ENCODE results near the gene ARPC1B. TPM values are rescaled to one million over a fixed set of nuclear protein-coding genes. Genes with fewer than 3 reads are reported as not detected.

Gene ARPC1B
- total and polyA plus RNA-seq, 10 donors = 302 to 758 (median 418) TPM

GRCh38 chr7:99373091-99374066 lies 1.2 kb upstream of the ARPC1B start:
- no peaks in the 10 kb centered on the region for H3K27me3 ChIP-seq (replicated peaks in 1 of 7)
- H3K4me3 ChIP-seq = peak overlapping the region; percentile 88 to 100 (median 96)
- DNase-seq = peak; percentile 73
- H3K9me3 ChIP-seq = no peaks in the 10 kb centered on the region
- H3K36me3 ChIP-seq = peaks cover 0 to 38% (median 15%) of the 10 kb centered on the region in 6 donors
- WGBS, 5 donors = 84 to 88% (median 84%) methylated on average over 40 to 41 of the region's 41 CpGs
- no peak for TF ChIP-seq CTCF (IDR thresholded peaks at IDR 0.05 in 8 of 11, conservative IDR thresholded peaks at IDR 0.05 in 3 of 11)
- TF ChIP-seq POLR2A (IDR thresholded peaks at IDR 0.05) = no peak
- TF ChIP-seq POLR2AphosphoS5 (IDR thresholded peaks at IDR 0.05) = no peak
- H3K27ac ChIP-seq = peak overlapping the region; percentile 89 to 99 (median 94)
- intact Hi-C loops (cut with DNase I; ENCODE audit: low total_unique reads) = loop anchor here (5.0 kb wide), 1 partner anchor 34 kb away; the partner anchor contains the start of genes BUD31 and PDAP1
- peaks cover 20 to 55% (median 45%) of the 10 kb centered on the region in 6 donors for H3K4me1 ChIP-seq

- intact Hi-C loops (cut with DNase I; ENCODE audit: low total_unique reads) = no loop called here
Observed at GRCh38 chr7:99375070-99375807, 709 bp downstream of the ARPC1B start.

DNA sequence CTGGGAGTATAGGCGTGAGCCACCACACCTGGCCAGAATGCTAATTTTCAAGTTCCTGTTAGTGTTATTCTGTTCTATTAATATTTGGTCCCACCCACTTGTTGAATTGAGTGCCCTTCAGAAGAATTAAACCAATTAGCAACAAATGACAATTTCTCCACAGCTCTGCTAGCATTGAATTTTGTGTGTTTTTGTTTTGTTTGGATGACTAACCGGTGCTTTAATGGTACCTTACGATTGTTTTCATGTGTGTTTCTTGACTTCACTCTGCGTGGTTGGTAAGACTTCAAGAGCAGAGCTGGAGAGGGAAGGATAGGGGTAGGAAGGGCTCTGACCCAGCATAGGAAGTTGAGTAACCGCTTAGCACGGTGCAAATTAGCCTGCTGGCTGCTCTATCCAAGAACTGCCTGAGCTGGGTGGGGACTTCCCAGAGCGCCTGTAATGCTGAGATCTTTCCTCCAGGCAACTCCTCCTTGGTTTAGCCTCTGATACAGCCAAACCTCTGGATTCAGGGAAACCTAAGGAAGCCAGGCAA lies 4.6 kb downstream of the ARPC1B start:
- H3K27me3 ChIP-seq (replicated peaks in 1 of 7) = no peaks in the 10 kb centered on the region
- WGBS, 5 donors = 4 to 11% (median 7%) methylated on average over 7 of the region's 7 CpGs
- peaks cover 0 to 63% (median 19%) of the 10 kb centered on the region in 6 donors for H3K36me3 ChIP-seq
- peaks cover 55 to 91% (median 89%) of the 10 kb centered on the region in 6 donors for H3K4me1 ChIP-seq
- TF ChIP-seq POLR2A (IDR thresholded peaks at IDR 0.05) = peak in 1 of 3 donors; percentile 10
- TF ChIP-seq POLR2AphosphoS5 (IDR thresholded peaks at IDR 0.05) = peak in 1 of 3 donors; percentile 77
- peak in 4 of 11 experiments; percentile 10 to 39 (median 27) for TF ChIP-seq CTCF (IDR thresholded peaks at IDR 0.05 in 8 of 11, conservative IDR thresholded peaks at IDR 0.05 in 3 of 11)
- intact Hi-C loops (cut with DNase I; ENCODE audit: low total_unique reads) = no loop called here
- peak overlapping the region in 7 of 8 donors; percentile 18 to 59 (median 35) for H3K4me3 ChIP-seq
- peak; percentile 83 for DNase-seq
- H3K9me3 ChIP-seq = no peaks in the 10 kb centered on the region
- peak overlapping the region; percentile 88 to 99 (median 94) for H3K27ac ChIP-seq

More at GRCh38 chr7:99375070-99375807, 709 bp downstream of the ARPC1B start:
- Histone ChIP-seq H3K4me1 (peaks cover 39 to 74% (median 63%) of the 10 kb centered on the region in 6 donors), H3K27me3 (replicated peaks in 1 of 7) (no peaks in the 10 kb centered on the region), H3K4me3 (peak overlapping the region; percentile 88 to 100 (median 96)), H3K9me3 (no peaks in the 10 kb centered on the region), H3K36me3 (peaks cover 0 to 30% (median 16%) of the 10 kb centered on the region in 6 donors), H3K27ac (peak overlapping the region; percentile 89 to 99 (median 94))
- WGBS, 5 donors = 4 to 17% (median 9%) methylated on average over 10 to 58 of the region's 58 CpGs
- peak in 1 of 3 donors; percentile 2 for TF ChIP-seq POLR2A (IDR thresholded peaks at IDR 0.05)
- peak; percentile 84 to 93 (median 86) for TF ChIP-seq POLR2AphosphoS5 (IDR thresholded peaks at IDR 0.05)
- TF ChIP-seq CTCF (IDR thresholded peaks at IDR 0.05 in 8 of 11, conservative IDR thresholded peaks at IDR 0.05 in 3 of 11) = no peak
- DNase-seq = peak; percentile 96
